Upper lobe of right lung (tissue), 1 donor: Measurements from ENCODE around the gene STX18. TPM values are rescaled to one million over a fixed set of nuclear protein-coding genes. Genes with fewer than 3 reads are reported as not detected.

ENCODE experiments used
- ATAC-seq: fragments of 200-7000 bp; cut with Tn5 transposase; one replicate; pipeline ENCODE4 v1.9.1; 2020; ENCODE audit warnings: mild to moderate bottlenecking, moderate library complexity
- DNase-seq: peaks from one replicate; pipeline ENCODE4 v3.0.0-alpha.2; 2020
- H3K27ac ChIP-seq: fragments of 200-600 bp; one replicate; pipeline ENCODE4 v1.8.0; 2022
- H3K27me3 ChIP-seq: fragments of 200-600 bp; one replicate; pipeline ENCODE4 v1.8.0; 2022; ENCODE audit warnings: mild to moderate bottlenecking
- H3K36me3 ChIP-seq: fragments of 200-600 bp; one replicate; pipeline ENCODE4 v1.8.0; 2022
- H3K4me1 ChIP-seq: fragments of 200-600 bp; one replicate; pipeline ENCODE4 v1.8.0; 2022
- H3K4me3 ChIP-seq: fragments of 200-600 bp; one replicate; pipeline ENCODE4 v1.8.0; 2022; ENCODE audit warnings: mild to moderate bottlenecking
- H3K9me3 ChIP-seq: fragments of 200-600 bp; one replicate; pipeline ENCODE4 v1.8.0; 2022
- CTCF ChIP-seq: fragments of 200-600 bp; IDR thresholded peaks from one replicate; pipeline ENCODE4 v1.8.0; 2022; ENCODE audit warnings: antibody characterized with exemption
- intact Hi-C: fragments of 100-400 bp; cut with DNase I; formaldehyde crosslinking; loops from one replicate; pipeline ENCODE4 v1.11.0; 2022
- total RNA-seq: library from RNA; stranded (reverse); fragmentation: NEBNext Ultra II Directional; extraction: Animal tissue kit (Norgen Biotek cat#: 25700); gene quantifications from one replicate; pipeline ENCODE4 v1.2.1, GENCODE V29; 2021
- donor health status: DM: no; HTN: yes; CAD: no; lungs with severe emphysema.

The STX18 gene
- total RNA-seq, 1 donor from 2014 or later = 22.1 TPM

GRCh38 chr4:4413373-4413725 lies 128.5 kb downstream of the STX18 start:
- no peak for ATAC-seq
- intact Hi-C loops = no loop called here
- no peaks in the 10 kb centered on the region for H3K27me3 ChIP-seq

GRCh38 chr4:4412641-4413372 lies 129.0 kb downstream of the STX18 start:
- Histone ChIP-seq H3K4me3 (no peak overlapping the region), H3K9me3 (no peaks in the 10 kb centered on the region), H3K4me1 (no peaks in the 10 kb centered on the region), H3K27ac (no peak overlapping the region), H3K27me3 (no peaks in the 10 kb centered on the region), H3K36me3 (no peaks in the 10 kb centered on the region)
- ATAC-seq = no peak
- no peak for DNase-seq
- intact Hi-C loops = no loop called here
- TF ChIP-seq CTCF = no peak

More at GRCh38 chr4:4413373-4413725, 128.5 kb downstream of the STX18 start:
- no peak overlapping the region for H3K27ac ChIP-seq
- H3K9me3 ChIP-seq = no peaks in the 10 kb centered on the region
- H3K4me3 ChIP-seq = no peak overlapping the region
- TF ChIP-seq CTCF = no peak
- H3K36me3 ChIP-seq = peaks cover under 1% of the 10 kb centered on the region
- DNase-seq = peak; percentile 55
- no peaks in the 10 kb centered on the region for H3K4me1 ChIP-seq

- no peak for TF ChIP-seq CTCF
- Histone ChIP-seq H3K4me3 (no peak overlapping the region), H3K4me1 (no peaks in the 10 kb centered on the region), H3K27ac (no peak overlapping the region), H3K9me3 (no peaks in the 10 kb centered on the region), H3K36me3 (no peaks in the 10 kb centered on the region), H3K27me3 (no peaks in the 10 kb centered on the region)
- ATAC-seq (no peak), DNase-seq (no peak)
- intact Hi-C loops = no loop called here
These were observed 129.9 kb downstream of the STX18 start for GRCh38 chr4:4411906-4412305.

GRCh38 chr4:4410271-4410670 lies 131.6 kb downstream of the STX18 start:
- no peaks in the 10 kb centered on the region for H3K36me3 ChIP-seq
- no peak for TF ChIP-seq CTCF
- no peaks in the 10 kb centered on the region for H3K4me1 ChIP-seq
- DNase-seq = no peak
- H3K27me3 ChIP-seq = no peaks in the 10 kb centered on the region
- intact Hi-C loops = no loop called here
- H3K9me3 ChIP-seq = no peaks in the 10 kb centered on the region
- no peak overlapping the region for H3K27ac ChIP-seq
- no peak overlapping the region for H3K4me3 ChIP-seq
- ATAC-seq = no peak

- H3K36me3 ChIP-seq = no peaks in the 10 kb centered on the region
- H3K4me3 ChIP-seq = no peak overlapping the region
- ATAC-seq = no peak
- H3K4me1 ChIP-seq = no peaks in the 10 kb centered on the region
- no peaks in the 10 kb centered on the region for H3K9me3 ChIP-seq
- H3K27ac ChIP-seq = no peak overlapping the region
- no peak for DNase-seq
- no peak for TF ChIP-seq CTCF
- intact Hi-C loops = no loop called here
- H3K27me3 ChIP-seq = no peaks in the 10 kb centered on the region
These were observed 132.3 kb downstream of the STX18 start for GRCh38 chr4:4409416-4410115.
